Lung microvascular endothelial cell (primary cell): Measurements from ENCODE around the gene NPHP3. TPM values are rescaled to one million over a fixed set of nuclear protein-coding genes. Genes with fewer than 3 reads are reported as not detected.

ENCODE experiments used
- DNase-seq, 2 donors: peaks; one replicate each; pipeline versions ENCODE4 v3.0.0 to v3.0.0-alpha.2; 2010; ENCODE audit warnings: low read depth in 2 of 2
- total RNA-seq: library from RNA; depleted of rRNA; stranded (reverse); fragments of >200 nt; gene quantifications from 2 replicates; pipeline ENCODE4 v1.2.1, GENCODE V29; 2014

NPHP3 gene
- total RNA-seq, 1 donor from 2014 or later = 17.9 TPM

DNA sequence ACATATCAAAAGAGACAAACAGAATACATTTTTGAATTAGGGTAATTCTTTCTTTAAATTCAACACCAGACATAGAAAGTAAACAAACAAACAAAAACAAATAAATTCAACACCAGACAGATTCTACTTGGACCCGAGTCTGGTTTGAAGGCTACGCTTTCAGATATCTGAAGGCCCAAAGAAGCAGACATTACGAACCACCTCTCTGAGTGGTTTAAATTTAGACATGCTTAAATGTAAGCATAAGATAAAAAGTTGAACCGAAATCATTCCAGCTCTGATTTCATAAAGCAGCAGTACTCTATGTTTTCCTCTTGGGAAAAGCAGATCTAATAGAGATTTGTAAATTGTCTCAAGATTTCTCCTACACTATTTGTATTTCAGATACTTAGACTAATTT lies 32.2 kb downstream of the NPHP3 start:
- DNase-seq = no peak

DNA sequence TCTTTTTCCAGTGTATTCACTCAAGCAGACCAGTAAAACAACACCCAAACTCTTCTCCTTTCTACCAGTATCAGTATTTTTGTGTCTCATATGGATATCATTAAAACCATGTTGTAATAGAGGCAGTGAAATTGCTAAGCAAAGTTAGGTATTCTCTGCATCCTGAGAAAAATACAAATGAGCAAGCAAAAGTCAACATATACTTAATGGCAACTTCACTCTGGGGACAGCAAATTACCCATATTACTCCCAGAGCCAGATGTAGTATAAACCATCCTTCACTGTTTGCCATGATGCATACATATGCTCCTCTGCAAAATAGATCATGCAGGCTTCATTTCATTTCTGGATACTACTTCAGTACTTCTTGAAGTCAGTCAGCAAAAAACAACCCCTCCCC lies 40.0 kb downstream of the NPHP3 start:
- DNase-seq = no peak

DNA sequence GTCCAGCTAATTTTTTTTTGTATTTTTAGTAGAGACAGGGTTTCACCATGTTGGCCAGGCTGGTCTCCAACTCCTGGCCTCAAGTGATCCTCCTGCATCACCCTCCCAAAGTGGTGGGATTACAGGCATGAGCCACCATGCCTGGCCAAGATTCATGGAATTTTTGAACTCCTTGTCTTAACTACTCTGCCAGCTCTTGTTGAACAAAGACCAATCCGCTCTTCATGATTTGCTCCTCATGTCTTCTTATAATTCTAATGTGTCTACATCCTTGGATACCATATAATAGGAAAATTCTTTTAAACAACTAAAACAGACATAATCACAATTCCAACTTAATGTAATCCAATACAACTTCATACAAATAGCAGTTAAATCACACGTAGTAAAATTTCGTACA lies 40.8 kb downstream of the NPHP3 start:
- DNase-seq = no peak

DNA sequence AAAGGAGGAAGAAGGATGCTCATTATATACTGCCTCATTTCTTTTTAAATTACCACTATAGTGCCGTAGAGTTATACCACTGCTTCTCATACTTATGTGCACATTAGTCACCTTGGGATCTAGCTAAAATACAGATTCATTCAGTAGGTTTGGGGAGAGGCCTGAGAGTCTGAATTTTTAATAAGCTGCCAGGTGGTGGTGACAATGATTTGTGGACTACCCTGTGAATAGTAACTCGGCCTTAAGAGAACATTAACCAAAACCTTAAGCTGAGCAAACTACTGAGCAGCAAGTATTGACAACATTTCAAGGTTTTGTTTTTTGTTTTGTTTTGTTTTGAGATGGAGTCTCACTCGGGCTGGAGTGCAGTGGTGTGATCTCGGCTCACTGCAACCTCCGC lies 42.3 kb downstream of the NPHP3 start:
- DNase-seq = no peak

DNA sequence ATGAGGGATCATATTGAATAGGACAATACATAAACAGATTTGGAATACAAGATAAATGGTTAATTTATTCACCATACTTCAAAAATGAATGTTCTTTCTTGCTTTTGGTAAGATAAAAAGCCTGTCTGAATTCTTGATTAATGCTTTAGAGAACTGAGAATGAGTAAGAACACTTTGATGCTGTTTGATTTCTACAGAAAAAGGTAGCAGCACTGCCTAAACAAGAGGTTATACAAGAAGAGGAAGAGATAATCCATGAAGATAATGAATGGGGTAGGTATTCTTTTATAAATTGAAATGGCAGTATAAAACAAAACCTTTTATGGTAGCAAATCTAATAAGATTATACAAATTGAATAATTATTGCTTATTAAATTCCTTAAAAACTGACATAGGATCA lies 46.8 kb downstream of the NPHP3 start:
- DNase-seq = no peak

DNA sequence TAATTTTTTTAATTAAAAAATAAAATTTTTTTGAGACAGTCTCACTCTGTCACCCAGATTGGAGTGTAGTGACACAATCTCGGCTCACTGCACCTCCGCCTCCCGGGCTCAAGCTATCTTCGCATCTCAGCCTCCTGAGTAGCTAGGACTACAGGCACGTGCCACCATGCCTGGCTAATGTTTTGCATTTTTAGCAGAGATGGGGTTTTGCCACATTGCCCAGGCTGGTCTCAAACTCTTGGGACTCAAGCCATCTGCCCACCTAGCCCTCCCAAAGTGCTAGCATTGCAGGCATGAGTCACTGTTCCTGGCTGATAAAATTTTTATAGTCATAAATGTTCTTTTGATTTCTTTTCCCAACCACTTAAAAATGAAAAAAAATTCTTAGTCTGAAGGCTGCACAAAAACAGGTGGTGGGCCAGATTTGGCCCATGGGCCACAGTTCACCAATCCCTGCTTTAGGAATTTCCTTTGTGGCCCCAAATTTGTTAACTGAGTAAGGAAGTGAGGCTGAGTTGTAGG lies 52.9 kb downstream of the NPHP3 start:
- no peak for DNase-seq

DNA sequence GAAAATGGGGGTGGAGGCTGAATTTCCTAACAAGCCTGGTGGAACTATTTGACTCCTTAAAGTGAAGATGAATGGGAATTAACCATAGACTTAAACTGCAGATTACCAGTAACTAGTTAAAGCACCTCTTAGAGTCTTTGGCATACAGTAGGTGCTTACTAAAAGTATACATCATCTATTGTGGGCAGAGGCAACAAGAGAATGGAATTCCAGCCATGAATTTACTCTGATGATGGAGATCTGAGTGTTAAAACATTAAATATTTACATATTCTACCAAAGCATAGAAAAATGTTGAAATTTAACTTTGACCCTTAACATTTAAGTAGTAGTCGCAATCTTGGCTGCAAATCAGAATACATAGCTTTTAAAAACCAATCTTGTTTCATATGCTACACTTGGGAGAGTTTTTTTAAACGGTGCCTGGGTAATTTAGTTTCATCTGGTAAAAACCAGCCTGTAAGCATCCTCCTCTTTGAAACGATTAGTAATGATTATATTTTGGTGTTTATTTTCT lies 56.9 kb downstream of the NPHP3 start:
- no peak for DNase-seq

DNA sequence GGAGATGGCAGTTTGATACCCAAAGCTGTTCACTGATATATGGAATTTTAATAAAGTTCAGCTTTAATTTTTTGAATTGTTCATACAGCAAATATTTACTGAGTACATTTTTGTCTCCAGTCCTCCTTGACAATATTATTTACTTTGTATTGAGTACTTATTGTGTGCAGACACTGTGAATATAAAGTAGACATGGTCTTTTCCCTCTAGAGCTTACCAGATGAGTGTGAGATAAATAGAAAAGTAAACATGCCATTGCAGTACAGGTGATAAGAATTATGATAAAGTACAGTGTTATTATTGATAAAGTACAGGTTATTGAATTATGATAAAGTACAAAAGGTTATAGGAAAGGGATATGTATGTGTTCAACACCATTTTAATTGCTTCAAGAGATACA lies 60.0 kb downstream of the NPHP3 start:
- no peak for DNase-seq

DNA sequence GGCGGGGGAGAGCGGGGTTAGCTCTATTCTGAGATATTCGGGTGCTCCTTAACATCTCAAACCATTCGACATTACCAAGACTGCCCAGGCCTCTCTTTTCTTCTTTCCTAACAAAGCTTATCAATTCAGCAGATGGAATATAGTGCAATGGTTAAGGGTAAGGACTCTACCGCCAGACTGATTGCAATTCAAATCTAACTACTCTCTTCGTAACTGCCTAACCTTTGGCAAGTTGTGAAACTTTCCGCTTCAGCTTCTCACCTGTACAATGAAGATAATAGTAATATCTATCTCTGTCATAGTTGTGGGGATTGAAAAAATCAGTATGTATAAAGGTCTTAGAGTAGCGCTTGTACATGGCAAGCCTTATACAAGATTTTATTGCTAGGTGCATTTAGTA lies 61.1 kb downstream of the NPHP3 start:
- DNase-seq = peak in 1 of 2 donors; percentile 31

DNA sequence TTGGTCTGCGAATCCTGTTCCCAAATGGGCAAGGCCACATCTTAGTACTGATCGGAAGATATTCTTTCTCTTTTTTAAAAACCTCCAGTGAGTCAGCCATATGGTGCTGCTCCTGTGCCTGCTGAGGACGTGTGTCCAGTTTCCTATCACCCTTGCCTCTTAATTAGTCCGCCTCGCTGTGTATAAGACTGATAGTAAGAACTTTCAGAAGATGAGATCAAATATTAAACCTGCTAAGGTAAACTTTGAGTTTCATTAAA lies 61.5 kb downstream of the NPHP3 start:
- DNase-seq = peak; percentile 27 to 43

DNA sequence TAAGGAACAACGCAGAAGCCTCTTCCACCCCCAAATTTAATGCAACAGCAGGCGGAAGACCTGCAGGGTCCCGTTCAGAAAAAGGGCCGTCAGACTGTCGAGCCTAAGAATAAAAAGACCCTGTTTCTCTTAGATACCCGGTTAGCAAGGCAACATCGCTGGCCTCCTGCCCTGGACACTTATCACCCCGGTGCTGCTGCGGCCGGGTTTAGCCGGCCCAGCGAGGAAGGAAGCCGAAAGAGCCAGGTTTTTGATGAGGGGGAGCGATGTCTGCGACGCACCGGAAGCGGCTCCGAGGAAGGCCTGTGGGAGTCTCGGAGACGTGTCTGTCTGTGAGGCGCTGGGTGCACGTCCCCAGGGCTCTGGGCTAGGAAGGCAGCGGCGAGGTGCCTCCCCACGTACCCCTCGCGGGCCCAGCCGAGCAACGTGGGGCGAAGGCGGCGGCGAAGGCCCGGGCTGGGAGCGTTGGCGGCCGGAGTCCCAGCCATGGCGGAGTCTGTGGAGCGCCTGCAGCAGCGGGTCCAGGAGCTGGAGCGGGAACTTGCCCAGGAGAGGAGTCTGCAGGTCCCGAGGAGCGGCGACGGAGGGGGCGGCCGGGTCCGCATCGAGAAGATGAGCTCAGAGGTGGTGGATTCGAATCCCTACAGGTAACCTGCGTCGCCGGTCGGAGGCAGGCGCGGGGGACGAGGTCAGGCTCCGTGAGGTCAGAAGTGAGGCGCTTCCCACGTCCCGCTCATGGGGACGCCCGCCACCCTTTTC lies 62.0 kb downstream of the NPHP3 start, which contains the start of gene UBA5:
Gene UBA5 (plus strand): TSS at position 278 of the 759 bp plus-strand sequence. CDS start 209 bp downstream, at position 487.
- peak; percentile 44 to 73 for DNase-seq

DNA sequence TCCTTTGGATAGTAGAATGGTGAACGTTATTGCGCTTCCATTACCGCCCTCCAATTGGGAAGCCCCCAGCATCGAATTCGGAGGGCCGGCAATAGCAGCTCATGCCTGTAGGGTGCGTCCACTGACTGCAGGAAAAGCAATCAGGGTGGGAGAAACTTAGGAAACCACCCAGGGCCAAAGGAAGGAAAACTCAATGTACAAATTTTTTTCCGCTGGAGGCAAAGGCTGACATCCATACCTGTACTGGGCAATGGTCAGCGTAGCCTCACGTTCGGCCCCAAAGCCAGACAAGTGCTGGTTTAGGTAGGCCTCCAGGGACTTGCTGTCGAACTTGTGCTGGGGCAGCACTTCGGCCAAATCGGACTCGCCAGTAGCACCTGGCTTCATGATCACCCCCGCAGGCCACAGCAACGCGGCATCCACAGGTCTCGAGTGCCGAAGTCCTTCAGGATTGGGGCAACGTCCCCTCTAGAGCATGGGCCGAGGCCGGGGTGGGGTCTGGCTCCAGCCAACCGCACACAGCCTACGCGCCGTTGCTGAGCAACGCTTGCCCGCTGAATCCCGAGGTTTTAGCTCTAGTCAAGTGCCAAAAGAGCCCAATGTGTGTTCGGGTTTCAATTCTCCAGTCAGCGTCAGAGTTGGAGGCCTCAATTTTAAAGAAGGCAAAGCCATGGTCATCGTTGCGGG lies 62.7 kb downstream of the NPHP3 start, which contains the start of gene ACAD11:
Gene ACAD11 (minus strand): TSS at position 445 of the 687 bp plus-strand sequence. CDS start 58 bp downstream, at position 387.
- DNase-seq = peak; percentile 73 to 81

DNA sequence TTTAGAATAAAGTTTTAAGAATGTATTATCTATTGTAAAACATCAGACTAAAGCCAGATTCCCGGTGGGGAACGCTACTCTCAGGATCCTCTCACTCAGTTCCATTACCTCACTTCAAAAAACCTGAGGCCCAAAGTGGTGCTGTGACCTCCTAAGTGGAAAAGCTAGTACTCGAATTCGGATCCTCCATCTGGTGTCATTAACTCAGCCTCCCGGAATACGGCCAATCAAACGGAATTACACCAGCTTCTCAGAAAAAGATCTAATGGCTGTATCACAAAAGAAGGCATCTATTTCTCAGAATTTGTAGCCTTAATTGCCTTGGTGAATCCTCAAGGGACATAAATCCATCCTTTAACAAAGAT lies 63.2 kb downstream of the NPHP3 start:
- peak in 1 of 2 donors; percentile 32 for DNase-seq

DNA sequence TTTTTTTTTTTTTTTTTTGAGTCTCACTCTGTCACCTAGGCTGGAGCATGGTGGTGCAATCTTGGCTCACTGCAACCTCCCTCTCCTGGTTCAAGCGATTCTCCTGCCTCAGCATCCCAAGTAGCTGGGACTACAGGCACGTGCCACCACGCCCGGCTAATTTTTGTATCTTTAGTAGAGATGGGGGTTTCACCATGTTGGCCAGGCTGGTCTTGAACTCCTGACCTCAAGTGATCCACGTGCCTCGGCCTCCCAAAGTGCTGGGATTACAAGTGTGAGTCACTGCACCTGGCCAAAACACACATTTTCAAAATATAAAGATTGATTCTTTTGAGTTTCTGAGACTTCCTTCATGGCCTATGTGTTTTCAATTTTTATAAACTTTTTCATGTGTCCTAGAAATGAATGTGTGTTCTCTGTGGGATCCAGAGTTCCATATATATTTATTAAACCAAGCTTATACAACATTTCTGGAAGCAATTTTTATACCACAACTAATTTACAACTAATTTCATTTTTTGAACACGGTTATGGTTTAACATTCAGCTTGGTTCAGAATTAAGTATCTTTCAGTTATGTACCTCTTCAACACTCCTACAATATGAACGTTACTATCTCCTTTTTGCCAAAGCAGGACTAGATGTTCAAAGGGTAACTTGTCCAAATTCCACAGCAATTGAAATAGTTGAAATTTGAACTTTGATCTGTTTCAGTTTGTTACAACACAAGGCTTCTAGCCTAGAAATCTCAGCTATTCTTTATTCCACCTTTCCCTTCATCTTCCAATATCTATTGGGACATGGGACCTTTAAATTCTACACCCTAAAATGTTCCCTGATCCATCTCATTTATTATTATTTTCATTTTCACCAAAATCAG lies 64.1 kb downstream of the NPHP3 start:
- DNase-seq = no peak

DNA sequence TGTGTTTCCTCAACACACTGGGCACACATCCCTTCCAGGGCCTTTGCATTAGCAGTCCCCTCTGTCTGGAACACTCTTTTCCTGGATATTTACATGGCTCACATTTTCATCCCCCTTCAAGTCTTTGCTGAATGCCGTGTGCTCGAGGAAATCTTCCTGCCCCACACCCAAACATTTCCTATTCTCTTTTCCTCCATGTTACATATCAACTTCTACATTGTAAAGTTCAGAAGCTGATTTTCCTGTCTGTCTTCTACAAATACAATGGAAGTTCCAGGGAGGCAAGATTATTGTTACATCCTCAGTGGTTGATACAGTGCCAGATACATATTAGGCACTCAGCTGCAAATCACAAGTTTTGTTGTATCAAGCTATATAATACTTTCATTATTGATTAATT lies 66.7 kb downstream of the NPHP3 start:
- DNase-seq = peak; percentile 11 to 25

DNA sequence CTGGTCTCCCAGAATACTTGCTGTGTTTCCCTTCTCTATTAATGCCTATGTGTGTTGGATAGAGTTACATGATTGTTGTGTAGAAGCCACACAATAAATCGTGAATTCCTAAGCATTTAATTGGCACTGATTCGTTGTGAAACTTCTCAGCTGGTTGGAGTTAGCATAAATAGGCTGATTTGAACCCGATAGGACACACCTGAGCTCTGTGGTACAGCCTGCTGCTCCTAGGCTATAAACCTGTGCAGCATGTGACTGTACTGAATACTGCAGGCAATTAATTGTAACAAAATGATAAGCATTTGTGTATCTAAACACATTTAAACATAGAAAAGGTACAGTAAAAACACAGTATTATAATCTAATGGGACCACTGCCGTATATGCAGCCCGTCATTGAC lies 67.5 kb downstream of the NPHP3 start:
- no peak for DNase-seq

DNA sequence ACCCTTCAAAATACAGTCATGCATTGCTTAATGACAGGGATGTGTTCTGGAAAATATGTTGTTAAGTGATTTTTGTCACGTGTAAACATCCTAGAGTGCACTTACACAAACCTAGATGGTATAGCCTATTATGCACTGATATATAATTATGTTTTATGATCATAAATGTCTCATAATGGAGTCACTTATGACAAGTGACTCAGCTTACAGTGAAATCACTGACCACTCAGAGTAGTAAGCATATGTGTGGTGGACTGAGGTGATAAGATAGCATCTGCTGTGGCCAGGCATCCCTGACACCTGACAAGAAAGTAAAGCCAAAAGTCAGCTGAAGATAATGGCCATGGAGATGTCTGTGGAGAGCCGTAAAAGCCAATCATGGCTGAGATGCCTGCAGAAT lies 68.0 kb downstream of the NPHP3 start:
- no peak for DNase-seq

DNA sequence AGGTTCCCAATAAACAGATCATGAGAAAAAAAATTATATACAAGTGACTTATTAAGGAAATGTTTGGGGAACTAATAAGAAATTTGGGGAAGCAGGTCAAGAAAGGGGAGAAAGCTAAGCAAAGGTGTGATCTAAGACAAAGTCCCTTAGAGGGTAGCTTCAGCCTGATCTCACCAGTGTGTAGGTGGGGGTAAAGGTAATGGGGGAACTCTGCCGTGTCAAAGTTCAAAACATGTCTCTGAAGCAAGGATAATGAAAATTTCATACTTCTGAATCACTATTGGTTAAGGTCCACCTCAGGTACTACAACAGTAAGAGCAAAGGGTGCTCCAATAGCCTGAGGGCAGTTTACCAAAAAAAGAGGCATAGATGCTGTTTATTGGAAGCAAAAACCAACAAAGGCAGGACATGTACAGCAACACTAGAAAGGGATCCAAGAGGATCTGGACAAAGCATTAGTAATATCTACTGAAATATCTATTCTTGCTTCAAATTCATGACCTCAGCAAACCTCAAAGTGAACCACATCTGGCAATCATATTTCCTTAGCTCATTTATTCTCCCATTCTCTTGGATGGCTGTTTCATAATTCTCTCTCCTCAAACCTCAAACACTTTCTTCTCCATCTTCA lies 69.5 kb downstream of the NPHP3 start:
- DNase-seq = no peak

DNA sequence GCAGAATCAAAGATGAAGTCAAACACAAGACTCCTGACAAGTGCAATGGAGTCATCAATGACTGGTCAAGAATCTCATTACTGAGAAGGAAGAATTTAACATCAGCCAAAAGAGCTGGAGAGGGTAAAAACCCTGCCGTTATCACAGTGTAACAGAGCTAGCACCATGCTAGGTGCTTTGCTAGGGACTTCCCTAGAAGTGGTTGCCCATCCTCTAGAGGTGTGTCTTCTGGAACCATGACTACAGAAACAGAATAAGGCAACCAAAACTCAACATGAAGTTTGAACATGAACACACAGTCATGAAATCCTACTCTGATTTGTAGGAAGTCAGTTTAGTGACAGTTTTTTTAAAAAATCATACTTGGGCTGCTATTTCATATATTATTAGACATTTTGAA lies 72.1 kb downstream of the NPHP3 start:
- DNase-seq = no peak

DNA sequence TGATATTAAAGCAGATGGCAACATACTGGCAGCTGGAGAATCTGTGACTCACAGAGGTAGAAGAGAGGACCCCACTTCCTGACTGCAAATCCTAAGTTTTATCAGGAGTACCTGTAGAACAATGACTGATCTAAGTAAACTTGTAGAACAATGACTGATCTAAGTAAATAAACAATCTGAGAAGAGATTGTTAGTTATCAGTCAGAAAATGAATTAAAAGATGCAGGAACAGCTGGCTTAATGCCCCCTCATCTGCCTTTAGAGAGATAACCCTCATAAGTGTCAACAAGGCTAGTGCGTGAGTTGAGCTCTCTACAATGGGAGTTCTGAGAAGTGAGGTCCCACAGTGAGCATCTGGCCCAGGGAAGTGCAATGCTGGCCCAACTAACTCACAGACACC lies 77.2 kb downstream of the NPHP3 start:
- peak; percentile 7 to 38 for DNase-seq

DNA sequence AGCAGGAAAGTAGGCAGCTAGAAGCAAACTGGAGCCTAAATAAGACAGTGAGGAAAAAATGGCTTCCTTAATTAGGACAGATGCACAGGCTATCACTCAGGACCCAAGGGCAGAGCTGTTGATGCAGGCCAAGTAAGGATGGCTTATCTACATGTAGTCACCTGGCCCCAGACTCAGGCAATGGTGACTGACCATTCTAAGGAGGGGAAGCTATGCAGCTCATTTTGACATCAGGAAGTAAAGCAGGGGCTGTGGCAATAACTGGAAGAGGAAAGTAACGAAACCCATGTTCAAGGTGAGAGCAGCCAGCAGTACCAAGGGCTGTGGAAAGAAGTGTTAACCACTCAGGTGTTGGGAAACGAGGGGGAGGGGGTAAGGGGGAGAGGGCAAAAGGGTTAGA lies 78.8 kb downstream of the NPHP3 start:
- DNase-seq = no peak

DNA sequence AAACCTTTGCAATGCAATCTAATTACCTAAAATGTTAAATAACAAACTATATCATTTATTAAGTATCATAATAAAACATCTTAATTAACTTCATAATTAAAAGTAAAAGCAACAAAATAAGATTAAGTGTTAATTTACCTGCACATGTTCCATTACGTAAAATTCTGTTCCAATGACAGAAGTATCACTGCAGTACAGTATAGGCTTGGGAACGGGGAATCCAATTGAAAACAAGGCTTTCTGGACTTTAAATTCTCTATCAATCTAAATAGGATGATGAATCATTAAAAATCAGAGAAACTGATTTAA lies 79.7 kb downstream of the NPHP3 start:
- no peak for DNase-seq
